ENCODE results near the gene RNU1-4.
"Not testable (repeated sequence)": the region's sequence is repeated elsewhere in the genome, so short reads cannot be mapped to it uniquely, and the experiment has no call there.

- TF ChIP-seq EZH2 (IDR thresholded peaks at IDR 0.05; ENCODE audit: borderline replicate concordance, control insufficient read depth, low read depth, low read length); DPF2 (IDR thresholded peaks at IDR 0.05); ZNF274 (IDR thresholded peaks at IDR 0.05; ENCODE audit: insufficient read depth, insufficient read length): not testable (repeated sequence)
Observed at GRCh38 chr1:16708704-16709103, 31.6 kb upstream of the RNU1-4 start.
